ENCODE data around the gene ZC3H18. TPM values are rescaled to one million over a fixed set of nuclear protein-coding genes. Genes with fewer than 3 reads are reported as not detected.

The ZC3H18 gene
- total and polyA plus RNA-seq, 2 of the 4 experiments (the other 2 are of a cell fraction), result 3.4 to 21.3 TPM

DNA sequence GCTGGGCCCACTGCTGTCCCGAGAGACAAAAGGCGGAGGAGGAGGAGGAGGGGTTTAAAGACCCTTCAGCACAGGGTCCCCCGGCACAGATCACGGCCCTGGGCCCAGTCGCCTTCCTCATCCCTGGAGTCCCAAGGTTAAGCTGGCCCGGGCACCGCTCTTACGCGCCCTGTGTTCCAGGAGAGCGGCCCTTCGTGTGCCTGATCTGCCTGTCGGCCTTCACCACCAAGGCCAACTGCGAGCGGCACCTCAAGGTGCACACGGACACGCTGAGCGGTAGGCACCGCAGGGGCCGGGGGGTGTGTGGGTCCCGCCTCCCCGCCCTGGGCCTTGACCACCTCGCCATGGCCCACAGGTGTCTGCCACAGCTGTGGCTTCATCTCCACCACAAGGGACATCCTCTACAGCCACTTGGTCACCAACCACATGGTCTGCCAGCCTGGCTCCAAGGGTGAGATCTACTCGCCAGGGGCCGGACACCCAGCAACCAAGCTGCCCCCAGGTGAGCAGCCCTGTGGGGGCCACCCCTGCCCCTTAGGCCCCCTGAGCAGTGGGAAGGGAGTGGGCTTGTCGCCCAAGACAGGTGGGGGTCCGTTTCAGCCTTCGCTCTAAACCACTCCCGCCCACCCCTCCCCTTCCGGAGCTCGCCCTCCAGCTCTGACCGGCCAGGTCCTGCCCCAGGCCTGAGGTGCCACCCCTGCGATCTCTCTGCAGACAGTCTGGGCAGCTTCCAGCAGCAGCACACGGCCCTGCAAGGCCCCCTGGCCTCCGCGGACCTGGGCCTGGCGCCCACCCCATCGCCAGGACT, 37.6 kb upstream of the ZC3H18 start:
- Histone ChIP-seq H4K5ac (ENCODE audit: low read depth, low read length) (no peak overlapping the region), H3K27me3 (ENCODE audit: control insufficient read depth, insufficient read depth, low read length) (no peaks in the 10 kb centered on the region), H2AK5ac (ENCODE audit: low read depth, low read length) (no peak overlapping the region), H2BK120ac (ENCODE audit: low read depth, low read length) (no peak overlapping the region), H3K9me3 (ENCODE audit: control insufficient read depth, insufficient read depth, low read length) (no peaks in the 10 kb centered on the region), H2BK5ac (ENCODE audit: low read depth, low read length, poor library complexity, severe bottlenecking) (no peak overlapping the region), H3K14ac (replicated peaks; ENCODE audit: low read depth, low read length) (no peak overlapping the region), H3K9ac (ENCODE audit: low read depth, low read length) (no peak overlapping the region), H3K36me3 (ENCODE audit: control insufficient read depth, insufficient read depth, low read length) (peaks cover 6% of the 10 kb centered on the region; the same call in 1 of the 2 replicates), H4K20me1 (ENCODE audit: insufficient read depth, low read length) (no peaks in the 10 kb centered on the region; the same call in 1 of the 2 replicates), H3K18ac (ENCODE audit: low read depth, low read length) (no peak overlapping the region), H3K27ac (ENCODE audit: insufficient read depth, low read length) (no peak overlapping the region), H2BK20ac (ENCODE audit: low read depth, low read length) (no peak overlapping the region), H3K56ac (ENCODE audit: extremely low read depth, insufficient read depth, low read length) (no peak overlapping the region), H2AFZ (replicated peaks; ENCODE audit: low read length, poor library complexity) (peak overlapping the region; percentile 41), H3K4ac (ENCODE audit: low read depth, low read length) (no peak overlapping the region; the same call in 1 of the 2 replicates), H2BK15ac (ENCODE audit: low read depth, low read length) (no peak overlapping the region), H3K79me1 (ENCODE audit: low read depth in 1 of 2, low read length in 2 of 2) (peaks cover 5 to 16% of the 10 kb centered on the region in 2 experiments; a peak in 2 of 4 replicates), H4K8ac (ENCODE audit: low read depth in 2 of 2, low read length in 2 of 2) (no peak overlapping the region), H3K4me2 (ENCODE audit: low read depth, low read length) (no peak overlapping the region), H3K9me1 (ENCODE audit: insufficient read depth, low read length) (no peaks in the 10 kb centered on the region), H4K91ac (ENCODE audit: insufficient read depth, low read depth, low read length) (no peak overlapping the region), H3K23ac (ENCODE audit: low read depth, low read length) (no peak overlapping the region), H3K4me1 (ENCODE audit: control insufficient read depth, insufficient read depth, low read length) (peaks cover 12% of the 10 kb centered on the region), H2AK9ac (replicated peaks; ENCODE audit: low read depth, low read length, poor library complexity) (no peak overlapping the region), H3K4me3 (ENCODE audit: insufficient read depth, low read depth, low read length) (no peak overlapping the region)
- ATAC-seq (ENCODE audit: low read depth) (no peak), DNase-seq (no peak)
- POLR2A ChIA-PET (ENCODE audit: unreplicated experiment), result no interaction called here
- dilution Hi-C loops (cut with HindIII; ENCODE audit: low sequenced_read_pairs, unreplicated experiment), result no loop called here
- CTCF ChIA-PET, result no interaction called here
- in situ Hi-C loops (cut with MboI; ENCODE audit: low sequenced_read_pairs), result no loop called here
- BruUV-seq (replicated peaks), result no TSS peak
- WGBS, 2 experiments (ENCODE audit: extremely low coverage in 2 of 2, insufficient read length in 1 of 2), result 80% methylated on average over 20 of the region's 37 CpGs; no CpG with 5 or more reads in 1 of the 2 experiments
- TF ChIP-seq, protein P1, sequence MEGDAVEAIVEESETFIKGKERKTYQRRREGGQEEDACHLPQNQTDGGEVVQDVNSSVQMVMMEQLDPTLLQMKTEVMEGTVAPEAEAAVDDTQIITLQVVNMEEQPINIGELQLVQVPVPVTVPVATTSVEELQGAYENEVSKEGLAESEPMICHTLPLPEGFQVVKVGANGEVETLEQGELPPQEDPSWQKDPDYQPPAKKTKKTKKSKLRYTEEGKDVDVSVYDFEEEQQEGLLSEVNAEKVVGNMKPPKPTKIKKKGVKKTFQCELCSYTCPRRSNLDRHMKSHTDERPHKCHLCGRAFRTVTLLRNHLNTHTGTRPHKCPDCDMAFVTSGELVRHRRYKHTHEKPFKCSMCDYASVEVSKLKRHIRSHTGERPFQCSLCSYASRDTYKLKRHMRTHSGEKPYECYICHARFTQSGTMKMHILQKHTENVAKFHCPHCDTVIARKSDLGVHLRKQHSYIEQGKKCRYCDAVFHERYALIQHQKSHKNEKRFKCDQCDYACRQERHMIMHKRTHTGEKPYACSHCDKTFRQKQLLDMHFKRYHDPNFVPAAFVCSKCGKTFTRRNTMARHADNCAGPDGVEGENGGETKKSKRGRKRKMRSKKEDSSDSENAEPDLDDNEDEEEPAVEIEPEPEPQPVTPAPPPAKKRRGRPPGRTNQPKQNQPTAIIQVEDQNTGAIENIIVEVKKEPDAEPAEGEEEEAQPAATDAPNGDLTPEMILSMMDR (conservative IDR thresholded peaks at IDR 0.05; ENCODE audit: low read depth, low read length), result no peak
- TF ChIP-seq MAFK (IDR thresholded peaks at IDR 0.05; ENCODE audit: low read depth, low read length) (no peak), BHLHE40 (IDR thresholded peaks at IDR 0.05; ENCODE audit: low read depth, low read length) (no peak), POLR2A (IDR thresholded peaks at IDR 0.05; ENCODE audit: low read depth, low read length) (no peak), CEBPB (IDR thresholded peaks at IDR 0.05; ENCODE audit: low read depth, low read length) (no peak), MAZ (IDR thresholded peaks at IDR 0.05; ENCODE audit: borderline replicate concordance, low read depth, low read length) (no peak), RCOR1 (IDR thresholded peaks at IDR 0.05; ENCODE audit: insufficient replicate concordance, low read length) (no peak), FOS (IDR thresholded peaks at IDR 0.05; ENCODE audit: low read depth, low read length) (no peak), RFX5 (IDR thresholded peaks at IDR 0.05; ENCODE audit: low read depth, low read length) (no peak), RAD21 (IDR thresholded peaks at IDR 0.05; ENCODE audit: low read length) (no peak), NFE2L2 (IDR thresholded peaks at IDR 0.05; ENCODE audit: low read depth, low read length) (no peak), SMC3 (IDR thresholded peaks at IDR 0.05; ENCODE audit: low read depth, low read length) (no peak)
- TF ChIP-seq, protein P2, sequence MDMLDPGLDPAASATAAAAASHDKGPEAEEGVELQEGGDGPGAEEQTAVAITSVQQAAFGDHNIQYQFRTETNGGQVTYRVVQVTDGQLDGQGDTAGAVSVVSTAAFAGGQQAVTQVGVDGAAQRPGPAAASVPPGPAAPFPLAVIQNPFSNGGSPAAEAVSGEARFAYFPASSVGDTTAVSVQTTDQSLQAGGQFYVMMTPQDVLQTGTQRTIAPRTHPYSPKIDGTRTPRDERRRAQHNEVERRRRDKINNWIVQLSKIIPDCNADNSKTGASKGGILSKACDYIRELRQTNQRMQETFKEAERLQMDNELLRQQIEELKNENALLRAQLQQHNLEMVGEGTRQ (IDR thresholded peaks at IDR 0.05; ENCODE audit: low read depth, low read length), result no peak
- TF ChIP-seq, protein P3, sequence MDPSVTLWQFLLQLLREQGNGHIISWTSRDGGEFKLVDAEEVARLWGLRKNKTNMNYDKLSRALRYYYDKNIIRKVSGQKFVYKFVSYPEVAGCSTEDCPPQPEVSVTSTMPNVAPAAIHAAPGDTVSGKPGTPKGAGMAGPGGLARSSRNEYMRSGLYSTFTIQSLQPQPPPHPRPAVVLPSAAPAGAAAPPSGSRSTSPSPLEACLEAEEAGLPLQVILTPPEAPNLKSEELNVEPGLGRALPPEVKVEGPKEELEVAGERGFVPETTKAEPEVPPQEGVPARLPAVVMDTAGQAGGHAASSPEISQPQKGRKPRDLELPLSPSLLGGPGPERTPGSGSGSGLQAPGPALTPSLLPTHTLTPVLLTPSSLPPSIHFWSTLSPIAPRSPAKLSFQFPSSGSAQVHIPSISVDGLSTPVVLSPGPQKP (IDR thresholded peaks at IDR 0.05; ENCODE audit: borderline replicate concordance, low read depth, low read length), result no peak
- intact Hi-C loops (cut with micrococcal nuclease), result no loop called here
